SK-N-SH treated with all-trans-retinoic acid at 6 μM for 48 hours (cell line): ENCODE data around the gene KRTAP10-3.

Experiments
- ARNTL ChIP-seq: fragments of 450-650 bp; formaldehyde crosslinking; IDR thresholded peaks from 2 replicates; pipeline ENCODE4 v1.5.0; 2020; ENCODE audit warnings: low read depth, mild to moderate bottlenecking, moderate library complexity, borderline replicate concordance
- BACH2 ChIP-seq: fragments of 250-450 bp; sonication (Bioruptor Pico); IDR thresholded peaks from 2 replicates; pipeline ENCODE4 v1.9.0; 2021; ENCODE audit warnings: mild to moderate bottlenecking, borderline replicate concordance
- CREB5 ChIP-seq: fragments of 250-450 bp; sonication (Bioruptor Pico); IDR thresholded peaks from 2 replicates; pipeline ENCODE4 v1.5.1; 2020; ENCODE audit warnings: low read depth, mild to moderate bottlenecking, moderate library complexity
- GLIS3 ChIP-seq: fragments of 250-450 bp; sonication (Bioruptor Pico); IDR thresholded peaks from 2 replicates; pipeline ENCODE4 v1.5.0; 2020; ENCODE audit warnings: mild to moderate bottlenecking, moderate library complexity
- ISL1 ChIP-seq: fragments of 250-450 bp; sonication (Bioruptor Pico); IDR thresholded peaks from 2 replicates; pipeline ENCODE4 v2.1.2; 2022; ENCODE audit warnings: mild to moderate bottlenecking, moderate library complexity
- PATZ1 ChIP-seq: fragments of 250-450 bp; sonication (Bioruptor Pico); IDR thresholded peaks from 2 replicates; pipeline ENCODE4 v1.8.0; 2020; ENCODE audit warnings: mild to moderate bottlenecking, moderate library complexity, borderline replicate concordance
- POU6F1 ChIP-seq: fragments of 250-450 bp; sonication (Bioruptor Pico); IDR thresholded peaks from 2 replicates; pipeline ENCODE4 v1.8.0; 2021; ENCODE audit warnings: low read depth, mild to moderate bottlenecking, moderate library complexity, borderline replicate concordance
- PPARA ChIP-seq: fragments of 250-450 bp; sonication (Bioruptor Pico); IDR thresholded peaks from 2 replicates; pipeline ENCODE4 v1.5.0; 2020; ENCODE audit warnings: mild to moderate bottlenecking, borderline replicate concordance
- RARB ChIP-seq: fragments of 250-450 bp; sonication (Bioruptor Pico); IDR thresholded peaks from 2 replicates; pipeline ENCODE4 v1.8.0; 2021; ENCODE audit warnings: mild to moderate bottlenecking, moderate library complexity
- SNAI2 ChIP-seq: fragments of 250-450 bp; sonication (Bioruptor Pico); IDR thresholded peaks from 2 replicates; pipeline ENCODE4 v1.5.0; 2020; ENCODE audit warnings: mild to moderate bottlenecking, moderate library complexity
- TCF4 ChIP-seq: fragments of 250-450 bp; sonication (Bioruptor Pico); IDR thresholded peaks from 2 replicates; pipeline ENCODE4 v1.8.0; 2021; ENCODE audit warnings: mild to moderate bottlenecking, moderate library complexity, borderline replicate concordance
- ZC3H10 ChIP-seq: fragments of 250-450 bp; sonication (Bioruptor Pico); IDR thresholded peaks from 2 replicates; pipeline ENCODE4 v1.5.1; 2021; ENCODE audit warnings: mild to moderate bottlenecking, moderate library complexity
- ZFP30 ChIP-seq: fragments of 450-650 bp; formaldehyde crosslinking; IDR thresholded peaks from 2 replicates; pipeline ENCODE4 v1.5.0; 2022; ENCODE audit warnings: mild to moderate bottlenecking, moderate library complexity
- ZNF8 ChIP-seq: fragments of 450-650 bp; formaldehyde crosslinking; IDR thresholded peaks from 2 replicates; pipeline ENCODE4 v1.5.0; 2020; ENCODE audit warnings: mild to moderate bottlenecking, moderate library complexity

GRCh38 chr21:44595524-44595923 lies 36.9 kb upstream of the KRTAP10-3 start:
- TF ChIP-seq GLIS3 (CRISPR knock-in tag): no peak
- no peak for TF ChIP-seq CREB5 (CRISPR knock-in tag)
- no peak for TF ChIP-seq PPARA (CRISPR knock-in tag)
- TF ChIP-seq POU6F1 (CRISPR knock-in tag): no peak
- no peak for TF ChIP-seq RARB (CRISPR knock-in tag)
- no peak for TF ChIP-seq ZFP30 (CRISPR knock-in tag)
- TF ChIP-seq BACH2 (CRISPR knock-in tag): no peak
- TF ChIP-seq PATZ1 (CRISPR knock-in tag): no peak
- TF ChIP-seq ZC3H10 (CRISPR knock-in tag): no peak
- TF ChIP-seq ISL1 (CRISPR knock-in tag): no peak
- no peak for TF ChIP-seq ZNF8
- no peak for TF ChIP-seq TCF4 (CRISPR knock-in tag)
- no peak for TF ChIP-seq SNAI2 (CRISPR knock-in tag)
- no peak for TF ChIP-seq ARNTL
